ENCODE results near the gene SH3BGR.

SH3BGR gene

GRCh38 chr21:39456665-39457064 is 4.9 kb downstream of the SH3BGR start:
- DNase-seq (ENCODE audit: low spot score), result no peak
- no peak for FAIRE-seq

- no peak for DNase-seq (ENCODE audit: low spot score)
- FAIRE-seq, result no peak
Observed at GRCh38 chr21:39461419-39461818, 9.6 kb downstream of the SH3BGR start.

- DNase-seq (ENCODE audit: low spot score), result no peak
- no peak for FAIRE-seq
Observed at GRCh38 chr21:39463308-39463707, 11.5 kb downstream of the SH3BGR start.

- FAIRE-seq (no peak), DNase-seq (ENCODE audit: low spot score) (no peak)
Observed at GRCh38 chr21:39466584-39466983, 14.8 kb downstream of the SH3BGR start.

- DNase-seq (ENCODE audit: low spot score), result no peak
- FAIRE-seq, result no peak
Observed at GRCh38 chr21:39467746-39468145, 16.0 kb downstream of the SH3BGR start.

GRCh38 chr21:39468559-39468958 is 16.8 kb downstream of the SH3BGR start:
- DNase-seq (ENCODE audit: low spot score) (no peak), FAIRE-seq (no peak)

- peak; percentile 15 for FAIRE-seq
- no peak for DNase-seq (ENCODE audit: low spot score)
Observed at GRCh38 chr21:39471598-39471997, 19.8 kb downstream of the SH3BGR start.

- no peak for DNase-seq (ENCODE audit: low spot score)
- no peak for FAIRE-seq
Observed at GRCh38 chr21:39472786-39473185, 21.0 kb downstream of the SH3BGR start.

GRCh38 chr21:39474611-39475010 is 22.8 kb downstream of the SH3BGR start:
- no peak for FAIRE-seq
- no peak for DNase-seq (ENCODE audit: low spot score)

GRCh38 chr21:39479164-39479813 is 27.5 kb downstream of the SH3BGR start:
- FAIRE-seq, result no peak
- DNase-seq (ENCODE audit: low spot score), result no peak

- FAIRE-seq (no peak), DNase-seq (ENCODE audit: low spot score) (no peak)
Observed at GRCh38 chr21:39479814-39480182, 28.0 kb downstream of the SH3BGR start.

GRCh38 chr21:39480271-39480670 is 28.5 kb downstream of the SH3BGR start:
- no peak for FAIRE-seq
- no peak for DNase-seq (ENCODE audit: low spot score)

- FAIRE-seq, result no peak
- no peak for DNase-seq (ENCODE audit: low spot score)
Observed at GRCh38 chr21:39481886-39482285, 30.1 kb downstream of the SH3BGR start.

GRCh38 chr21:39483917-39484316 is 32.1 kb downstream of the SH3BGR start:
- DNase-seq (ENCODE audit: low spot score), result no peak
- FAIRE-seq, result no peak

GRCh38 chr21:39484711-39485276 is 33.0 kb downstream of the SH3BGR start:
- DNase-seq (ENCODE audit: low spot score) (no peak), FAIRE-seq (no peak)

- DNase-seq (ENCODE audit: low spot score), result no peak
- no peak for FAIRE-seq
Observed at GRCh38 chr21:39489380-39489924, 37.7 kb downstream of the SH3BGR start.

- DNase-seq (ENCODE audit: low spot score) (no peak), FAIRE-seq (no peak)
Observed at GRCh38 chr21:39499156-39499555, 47.4 kb downstream of the SH3BGR start.

GRCh38 chr21:39502631-39503030 is 50.9 kb downstream of the SH3BGR start:
- DNase-seq (ENCODE audit: low spot score) (no peak), FAIRE-seq (no peak)

- no peak for DNase-seq (ENCODE audit: low spot score)
- FAIRE-seq, result no peak
Observed at GRCh38 chr21:39503123-39503762, 51.5 kb downstream of the SH3BGR start.

GRCh38 chr21:39504230-39504629 is 52.5 kb downstream of the SH3BGR start:
- FAIRE-seq (no peak), DNase-seq (ENCODE audit: low spot score) (no peak)

GRCh38 chr21:39510240-39510639 is 58.5 kb downstream of the SH3BGR start:
- FAIRE-seq, result no peak
- DNase-seq (ENCODE audit: low spot score), result no peak

- no peak for FAIRE-seq
- DNase-seq (ENCODE audit: low spot score), result no peak
Observed at GRCh38 chr21:39511102-39511501, 59.3 kb downstream of the SH3BGR start.

GRCh38 chr21:39513735-39514134 is 62.0 kb downstream of the SH3BGR start:
- DNase-seq (ENCODE audit: low spot score) (no peak), FAIRE-seq (no peak)

Measured in RCC 7860 (cell line).